GM13976 (cell line): ENCODE results near the gene MTMR8.
"Not testable (repeated sequence)": the region's sequence is repeated elsewhere in the genome, so short reads cannot be mapped to it uniquely, and the experiment has no call there.

Source experiments
- DNase-seq: peaks from one replicate; pipeline ENCODE4 v3.0.0; 2012; ENCODE audit warnings: low spot score
- in situ Hi-C: fragments of 300-500 bp; cut with MboI; formaldehyde crosslinking; loops from one replicate; pipeline ENCODE4 v1.12.0; 2022; ENCODE audit warnings: low sequenced_read_pairs, mixed read lengths, inconsistent platforms; ENCODE audit not compliant: unreplicated experiment
- TF ChIP-seq, protein P1 (sequence below): IDR thresholded peaks from 2 replicates; pipeline ENCODE4 v1.5.1; 2012; ENCODE audit warnings: borderline replicate concordance, mild to moderate bottlenecking; ENCODE audit not compliant: insufficient read depth; ENCODE audit errors: extremely low read depth, missing control alignments, control extremely low read depth

The MTMR8 gene

GRCh38 chrX:64398088-64398487 lies 2.8 kb upstream of the MTMR8 start:
- in situ Hi-C loops = no loop called here
- TF ChIP-seq, protein P1, sequence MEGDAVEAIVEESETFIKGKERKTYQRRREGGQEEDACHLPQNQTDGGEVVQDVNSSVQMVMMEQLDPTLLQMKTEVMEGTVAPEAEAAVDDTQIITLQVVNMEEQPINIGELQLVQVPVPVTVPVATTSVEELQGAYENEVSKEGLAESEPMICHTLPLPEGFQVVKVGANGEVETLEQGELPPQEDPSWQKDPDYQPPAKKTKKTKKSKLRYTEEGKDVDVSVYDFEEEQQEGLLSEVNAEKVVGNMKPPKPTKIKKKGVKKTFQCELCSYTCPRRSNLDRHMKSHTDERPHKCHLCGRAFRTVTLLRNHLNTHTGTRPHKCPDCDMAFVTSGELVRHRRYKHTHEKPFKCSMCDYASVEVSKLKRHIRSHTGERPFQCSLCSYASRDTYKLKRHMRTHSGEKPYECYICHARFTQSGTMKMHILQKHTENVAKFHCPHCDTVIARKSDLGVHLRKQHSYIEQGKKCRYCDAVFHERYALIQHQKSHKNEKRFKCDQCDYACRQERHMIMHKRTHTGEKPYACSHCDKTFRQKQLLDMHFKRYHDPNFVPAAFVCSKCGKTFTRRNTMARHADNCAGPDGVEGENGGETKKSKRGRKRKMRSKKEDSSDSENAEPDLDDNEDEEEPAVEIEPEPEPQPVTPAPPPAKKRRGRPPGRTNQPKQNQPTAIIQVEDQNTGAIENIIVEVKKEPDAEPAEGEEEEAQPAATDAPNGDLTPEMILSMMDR = no peak
- DNase-seq = no peak

DNA sequence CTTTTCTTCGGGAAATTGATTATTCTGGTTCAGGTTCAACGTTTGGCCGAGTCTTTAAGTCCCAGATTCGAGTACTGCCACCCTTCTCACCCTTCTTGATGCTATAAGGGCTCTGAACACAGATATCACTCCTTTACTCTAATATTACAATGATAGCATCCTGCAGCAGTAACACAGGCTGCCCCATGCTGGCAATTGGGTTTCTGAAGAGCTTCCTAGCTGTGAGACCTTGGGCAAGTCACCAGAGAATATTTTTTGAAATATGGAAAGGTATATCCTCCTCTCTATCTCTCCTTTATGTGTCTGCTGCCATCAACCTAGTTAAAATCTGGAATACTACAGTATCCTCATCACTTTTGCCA lies 297 bp upstream of the MTMR8 start:
- in situ Hi-C loops = no loop called here
- TF ChIP-seq, protein P1 = no peak
- no peak for DNase-seq

DNA sequence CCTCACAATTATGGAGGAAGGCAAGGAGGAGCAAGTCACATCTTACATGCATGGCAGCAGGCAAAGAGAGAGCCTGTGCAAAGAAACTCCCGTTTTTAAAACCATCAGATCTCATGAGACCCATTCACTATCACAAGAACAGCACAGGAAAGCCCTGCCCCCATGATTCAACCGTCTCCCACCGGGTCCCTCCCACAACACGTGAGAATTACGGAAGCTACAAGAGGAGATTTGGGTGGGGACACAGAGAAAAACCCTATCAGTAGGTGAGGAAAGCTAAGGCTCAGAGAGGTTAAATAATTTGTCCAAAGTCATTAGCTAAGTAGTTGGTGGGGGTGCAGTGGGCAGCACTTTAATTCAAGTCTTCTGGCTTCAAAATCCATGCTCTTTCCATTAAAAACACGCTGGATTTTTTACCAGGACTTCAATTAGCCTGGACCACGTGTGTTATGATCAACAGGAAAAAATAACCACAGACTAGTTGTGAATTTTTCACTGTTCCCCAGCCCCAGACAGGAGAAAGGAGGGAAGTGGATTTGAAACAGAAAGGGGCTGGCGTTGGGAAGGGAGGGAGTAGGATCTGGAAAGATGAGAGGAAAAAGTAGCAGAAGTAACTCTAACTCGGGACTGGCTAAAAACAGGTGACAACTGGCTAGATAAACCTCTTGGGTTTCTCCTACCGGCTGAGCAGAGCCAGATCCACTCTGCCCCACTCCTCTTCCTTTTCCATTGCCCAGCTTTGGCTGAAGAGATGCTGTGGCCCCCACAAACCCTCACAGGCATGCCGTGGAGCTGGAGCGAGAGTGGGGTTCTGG lies 986 bp downstream of the MTMR8 start:
- in situ Hi-C loops = no loop called here
- peak; percentile 14 for DNase-seq
- TF ChIP-seq, protein P1 = no peak

DNA sequence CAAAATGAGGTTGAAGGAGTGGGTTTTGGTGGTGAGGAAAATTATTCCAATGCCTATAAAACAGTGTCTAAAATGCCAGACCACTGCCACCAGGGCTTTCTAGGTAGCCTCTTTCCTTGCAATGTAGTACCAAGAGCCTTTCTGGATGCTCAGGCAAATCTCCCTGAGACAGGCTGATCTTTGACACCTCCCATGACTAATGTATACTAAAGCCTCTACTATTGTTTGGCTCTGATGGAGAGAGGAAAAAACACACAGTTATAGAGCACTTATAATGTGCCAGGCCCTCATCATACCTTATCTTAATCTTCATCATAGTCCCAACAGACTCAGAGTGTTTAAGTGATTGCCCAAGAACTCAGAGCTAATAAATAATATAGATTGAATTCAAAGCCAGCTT lies 5.8 kb downstream of the MTMR8 start:
- in situ Hi-C loops = no loop called here
- DNase-seq = no peak
- TF ChIP-seq, protein P1 = no peak

GRCh38 chrX:64380789-64381188 lies 14.5 kb downstream of the MTMR8 start:
- in situ Hi-C loops, DNase-seq: not testable (repeated sequence)

- in situ Hi-C loops = no loop called here
- TF ChIP-seq, protein P1 = no peak
- no peak for DNase-seq
Observed at GRCh38 chrX:64379924-64380323, 15.3 kb downstream of the MTMR8 start.

DNA sequence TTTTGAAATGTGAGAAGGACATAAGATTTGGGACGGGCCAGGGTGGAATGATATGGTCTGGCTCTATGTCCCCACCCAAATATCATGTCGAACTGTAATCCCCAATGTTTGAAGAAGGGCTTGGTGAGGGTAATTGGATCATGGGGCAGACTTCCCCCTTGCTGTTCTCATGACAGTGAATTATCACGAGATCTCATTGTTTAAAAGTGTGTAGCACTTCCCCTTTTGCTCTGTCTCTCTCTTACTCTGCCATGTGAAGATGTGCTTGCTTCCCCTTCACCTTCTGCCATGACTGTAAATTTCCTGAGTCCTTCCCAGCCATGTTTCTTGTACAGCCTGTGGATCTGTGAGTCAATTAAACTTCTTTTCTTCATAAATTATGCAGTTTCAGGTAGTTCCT lies 17.5 kb downstream of the MTMR8 start:
- in situ Hi-C loops = no loop called here
- TF ChIP-seq, protein P1 = no peak
- no peak for DNase-seq
